LNCaP clone FGC (cell line): ENCODE results near the gene CDKAL1.

Experiments used
- DNase-seq: peaks from one replicate; pipeline ENCODE4 v3.0.0-alpha.2; 2011; ENCODE audit warnings: low read depth
- H3K4me3 ChIP-seq: 2 replicates; pipeline ENCODE4 v1.5.1; 2011; ENCODE audit warnings: mild to moderate bottlenecking, low read depth, low read length, control low read depth
- CTCF ChIP-seq: IDR thresholded peaks from 2 replicates; pipeline ENCODE4 v1.5.1; 2012; ENCODE audit warnings: mild to moderate bottlenecking; ENCODE audit not compliant: control insufficient read depth, insufficient read depth; ENCODE audit errors: extremely low read depth

The CDKAL1 gene

GRCh38 chr6:21263531-21264287 is 729.5 kb downstream of the CDKAL1 start:
- no peak for TF ChIP-seq CTCF
- no peak overlapping the region for H3K4me3 ChIP-seq
- DNase-seq, result no peak

GRCh38 chr6:21264288-21265033 is 730.2 kb downstream of the CDKAL1 start:
- no peak overlapping the region for H3K4me3 ChIP-seq
- DNase-seq, result peak; percentile 39
- TF ChIP-seq CTCF, result no peak

- DNase-seq, result no peak
- no peak for TF ChIP-seq CTCF
- no peak overlapping the region for H3K4me3 ChIP-seq
Observed at GRCh38 chr6:21265034-21265729, 730.9 kb downstream of the CDKAL1 start.

GRCh38 chr6:21265730-21266044 is 731.4 kb downstream of the CDKAL1 start:
- no peak overlapping the region for H3K4me3 ChIP-seq
- DNase-seq, result no peak
- no peak for TF ChIP-seq CTCF

- H3K4me3 ChIP-seq, result no peak overlapping the region
- no peak for TF ChIP-seq CTCF
Observed at GRCh38 chr6:21270636-21271201, 736.5 kb downstream of the CDKAL1 start.

GRCh38 chr6:21271428-21272155 is 737.3 kb downstream of the CDKAL1 start:
- no peak for TF ChIP-seq CTCF
- no peak overlapping the region for H3K4me3 ChIP-seq
- no peak for DNase-seq

More at GRCh38 chr6:21270636-21271201, 736.5 kb downstream of the CDKAL1 start:
- DNase-seq, result no peak
